ENCODE results near the gene HPS5.

Gene HPS5

GRCh38 chr11:18321969-18322711 lies at the start of gene HPS5, which contains the start of gene GTF2H1:
Gene HPS5 (minus strand): TSS chr11:18322140. CDS start chr11:18317858, 4,282 bp downstream.
Gene GTF2H1 (plus strand): TSS chr11:18322567. CDS start chr11:18333075, 10,508 bp downstream.
- ATAC-seq (replicated peaks) (peak; percentile 91 to 92), DNase-seq (peak; percentile 93)
- Mint-ChIP-seq H3K27me3 (no peaks in the 10 kb centered on the region), H3K4me3 (peak within 1 kb of the TSS; percentile 99), H3K36me3 (peaks cover 31 to 42% of the 10 kb centered on the region in 2 donors), H3K27ac (peak within 1 kb of the TSS; percentile 100), H3K9me3 (no peaks in the 10 kb centered on the region), H3K4me1 (peaks cover 38 to 62% of the 10 kb centered on the region in 2 donors)

- ATAC-seq (replicated peaks) (no peak), DNase-seq (no peak)
- Mint-ChIP-seq H3K36me3 (peaks cover 8 to 16% of the 10 kb centered on the region in 2 donors), H3K4me3 (no peak overlapping the region), H3K27me3 (no peaks in the 10 kb centered on the region), H3K27ac (no peak overlapping the region), H3K4me1 (no peaks in the 10 kb centered on the region), H3K9me3 (no peaks in the 10 kb centered on the region)
Measured at GRCh38 chr11:18371279-18371678, 49.3 kb upstream of the HPS5 start.

- Mint-ChIP-seq H3K27ac (no peak overlapping the region), H3K9me3 (no peaks in the 10 kb centered on the region), H3K27me3 (no peaks in the 10 kb centered on the region), H3K4me1 (no peaks in the 10 kb centered on the region), H3K4me3 (no peak overlapping the region), H3K36me3 (peaks cover 15 to 25% of the 10 kb centered on the region in 2 donors)
- DNase-seq (no peak), ATAC-seq (replicated peaks) (no peak)
Measured at GRCh38 chr11:18369398-18369797, 47.5 kb upstream of the HPS5 start.

GRCh38 chr11:18368221-18368620 lies 46.3 kb upstream of the HPS5 start:
- no peak for ATAC-seq (replicated peaks)
- no peak for DNase-seq
- Mint-ChIP-seq H3K4me1 (no peaks in the 10 kb centered on the region), H3K9me3 (no peaks in the 10 kb centered on the region), H3K27ac (no peak overlapping the region), H3K27me3 (no peaks in the 10 kb centered on the region), H3K4me3 (no peak overlapping the region), H3K36me3 (peaks cover 15 to 30% of the 10 kb centered on the region in 2 donors)

- no peak for ATAC-seq (replicated peaks)
- Mint-ChIP-seq H3K9me3 (no peaks in the 10 kb centered on the region), H3K36me3 (peaks cover 15 to 30% of the 10 kb centered on the region in 2 donors), H3K27me3 (no peaks in the 10 kb centered on the region), H3K27ac (no peak overlapping the region), H3K4me3 (no peak overlapping the region), H3K4me1 (no peaks in the 10 kb centered on the region)
- DNase-seq, result no peak
Measured at GRCh38 chr11:18367431-18367830, 45.5 kb upstream of the HPS5 start.

- ATAC-seq (replicated peaks) (no peak), DNase-seq (no peak)
- H3K4me3 Mint-ChIP-seq, result no peak overlapping the region
- H3K9me3 Mint-ChIP-seq, result no peaks in the 10 kb centered on the region
- H3K4me1 Mint-ChIP-seq, result no peaks in the 10 kb centered on the region
- H3K36me3 Mint-ChIP-seq, result peaks cover 13 to 29% of the 10 kb centered on the region in 2 donors
- no peak overlapping the region for H3K27ac Mint-ChIP-seq
- no peaks in the 10 kb centered on the region for H3K27me3 Mint-ChIP-seq
Measured at GRCh38 chr11:18366286-18366685, 44.3 kb upstream of the HPS5 start.

GRCh38 chr11:18365741-18366140 lies 43.8 kb upstream of the HPS5 start:
- Mint-ChIP-seq H3K27ac (no peak overlapping the region), H3K36me3 (peaks cover 9 to 27% of the 10 kb centered on the region in 2 donors), H3K4me1 (no peaks in the 10 kb centered on the region), H3K9me3 (no peaks in the 10 kb centered on the region), H3K4me3 (no peak overlapping the region), H3K27me3 (no peaks in the 10 kb centered on the region)
- ATAC-seq (replicated peaks) (no peak), DNase-seq (no peak)

GRCh38 chr11:18364495-18365073 lies 42.6 kb upstream of the HPS5 start:
- Mint-ChIP-seq H3K9me3 (no peaks in the 10 kb centered on the region), H3K36me3 (peaks cover 9 to 26% of the 10 kb centered on the region in 2 donors)

GRCh38 chr11:18361154-18361553 lies 39.2 kb upstream of the HPS5 start:
- Mint-ChIP-seq H3K9me3 (no peaks in the 10 kb centered on the region), H3K4me3 (no peak overlapping the region)
- DNase-seq, result no peak

More at GRCh38 chr11:18364495-18365073, 42.6 kb upstream of the HPS5 start:
- no peak for ATAC-seq (replicated peaks)
- no peak for DNase-seq
- Mint-ChIP-seq H3K27me3 (no peaks in the 10 kb centered on the region), H3K4me1 (no peaks in the 10 kb centered on the region), H3K27ac (peak overlapping the region; percentile 17), H3K4me3 (no peak overlapping the region)

GRCh38 chr11:18358646-18359045 lies 36.7 kb upstream of the HPS5 start:
- no peak for DNase-seq
- Mint-ChIP-seq H3K27me3 (no peaks in the 10 kb centered on the region), H3K27ac (no peak overlapping the region), H3K9me3 (no peaks in the 10 kb centered on the region), H3K4me3 (no peak overlapping the region), H3K36me3 (peaks cover 23 to 35% of the 10 kb centered on the region in 2 donors), H3K4me1 (no peaks in the 10 kb centered on the region)
- ATAC-seq (replicated peaks), result no peak

More at GRCh38 chr11:18361154-18361553, 39.2 kb upstream of the HPS5 start:
- Mint-ChIP-seq H3K4me1 (no peaks in the 10 kb centered on the region), H3K27me3 (no peaks in the 10 kb centered on the region), H3K36me3 (peaks cover 24 to 35% of the 10 kb centered on the region in 2 donors), H3K27ac (no peak overlapping the region)
- ATAC-seq (replicated peaks), result no peak

- H3K27ac Mint-ChIP-seq, result no peak overlapping the region
- DNase-seq (no peak), ATAC-seq (replicated peaks) (no peak)
- H3K36me3 Mint-ChIP-seq, result peaks cover 27 to 53% of the 10 kb centered on the region in 2 donors
- no peaks in the 10 kb centered on the region for H3K27me3 Mint-ChIP-seq
- H3K9me3 Mint-ChIP-seq, result no peaks in the 10 kb centered on the region
- no peak overlapping the region for H3K4me3 Mint-ChIP-seq
- no peaks in the 10 kb centered on the region for H3K4me1 Mint-ChIP-seq
Measured at GRCh38 chr11:18352581-18352980, 30.6 kb upstream of the HPS5 start.

- Mint-ChIP-seq H3K4me3 (no peak overlapping the region), H3K9me3 (no peaks in the 10 kb centered on the region), H3K27me3 (no peaks in the 10 kb centered on the region), H3K27ac (no peak overlapping the region), H3K4me1 (no peaks in the 10 kb centered on the region), H3K36me3 (peaks cover 28 to 49% of the 10 kb centered on the region in 2 donors)
- ATAC-seq (replicated peaks) (no peak), DNase-seq (no peak)
Measured at GRCh38 chr11:18347471-18348125, 25.7 kb upstream of the HPS5 start.

- H3K9me3 Mint-ChIP-seq, result no peaks in the 10 kb centered on the region
- H3K4me1 Mint-ChIP-seq, result peaks cover 25 to 46% of the 10 kb centered on the region in 2 donors
- DNase-seq (no peak), ATAC-seq (replicated peaks) (no peak)
- no peak overlapping the region for H3K4me3 Mint-ChIP-seq
- no peaks in the 10 kb centered on the region for H3K27me3 Mint-ChIP-seq
- peaks cover 46 to 49% of the 10 kb centered on the region in 2 donors for H3K36me3 Mint-ChIP-seq
- peak overlapping the region; percentile 65 for H3K27ac Mint-ChIP-seq
Measured at GRCh38 chr11:18332891-18333290, 11.0 kb upstream of the HPS5 start.

- ATAC-seq (replicated peaks) (peak; percentile 26 to 36), DNase-seq (no peak)
- H3K4me3 Mint-ChIP-seq, result no peak overlapping the region
- H3K4me1 Mint-ChIP-seq, result peaks cover 25 to 46% of the 10 kb centered on the region in 2 donors
- H3K27ac Mint-ChIP-seq, result peak overlapping the region; percentile 88
- H3K9me3 Mint-ChIP-seq, result no peaks in the 10 kb centered on the region
- no peaks in the 10 kb centered on the region for H3K27me3 Mint-ChIP-seq
- peaks cover 47 to 48% of the 10 kb centered on the region in 2 donors for H3K36me3 Mint-ChIP-seq
Measured at GRCh38 chr11:18332302-18332701, 10.4 kb upstream of the HPS5 start.
